Nasal cavity respiratory epithelium epithelial cell of viscerocranial mucosa (primary cell): Measurements from ENCODE around the gene PON2. TPM values are rescaled to one million over a fixed set of nuclear protein-coding genes. Genes with fewer than 3 reads are reported as not detected.

Experiments
- total RNA-seq: library from RNA; depleted of rRNA; stranded (reverse); fragments of >200 nt; gene quantifications from 2 replicates; pipeline ENCODE4 v1.2.3, GENCODE V29; 2014

The PON2 gene
- 35.9 and 98.2 TPM in 2 replicates for total RNA-seq

DNA sequence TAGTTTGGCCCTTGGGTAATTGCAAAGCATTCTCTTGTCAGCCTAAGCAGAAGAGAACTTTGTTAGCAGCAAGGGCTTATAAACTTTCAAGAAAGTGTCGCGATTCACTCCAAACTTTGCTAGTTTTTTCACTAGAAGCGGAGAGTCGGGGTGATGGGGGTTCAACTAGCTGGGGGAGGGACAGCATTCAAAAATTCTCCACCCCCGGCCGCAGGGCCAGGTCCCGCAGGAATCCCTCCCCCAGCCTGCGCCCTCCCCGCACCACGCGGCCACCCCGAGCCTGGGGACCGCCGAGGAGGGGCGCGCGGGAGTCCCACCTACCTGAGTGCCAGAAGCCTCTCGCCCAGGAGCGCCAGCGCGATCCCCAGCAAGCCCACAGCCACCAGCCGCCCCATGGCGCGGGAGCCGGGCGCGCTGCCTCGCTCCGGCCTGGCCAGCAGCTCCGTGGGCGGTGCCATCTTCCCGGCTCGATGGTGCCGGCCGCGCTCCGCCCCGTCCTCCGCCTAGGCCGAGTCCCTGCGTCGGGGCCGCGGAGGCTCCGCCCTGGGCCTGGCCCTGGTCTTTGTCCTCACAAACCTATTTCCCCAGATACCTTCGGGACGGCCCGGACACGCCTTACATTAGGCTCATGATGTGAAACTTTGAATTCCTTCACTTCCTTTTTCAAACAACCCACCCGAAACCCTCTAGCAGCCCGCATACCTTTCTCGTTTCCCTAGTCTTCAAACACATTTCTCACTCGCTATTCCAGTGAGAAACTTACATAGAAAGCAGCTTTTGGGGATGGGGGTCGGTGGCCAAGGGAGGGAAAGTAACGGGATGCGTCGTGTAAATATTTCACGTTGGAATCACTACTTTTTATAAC, at the start of gene PON2:
PON2 (minus strand) TSS at position 472 of the 865 bp plus-strand sequence; CDS start at position 395, 77 bp downstream.

DNA sequence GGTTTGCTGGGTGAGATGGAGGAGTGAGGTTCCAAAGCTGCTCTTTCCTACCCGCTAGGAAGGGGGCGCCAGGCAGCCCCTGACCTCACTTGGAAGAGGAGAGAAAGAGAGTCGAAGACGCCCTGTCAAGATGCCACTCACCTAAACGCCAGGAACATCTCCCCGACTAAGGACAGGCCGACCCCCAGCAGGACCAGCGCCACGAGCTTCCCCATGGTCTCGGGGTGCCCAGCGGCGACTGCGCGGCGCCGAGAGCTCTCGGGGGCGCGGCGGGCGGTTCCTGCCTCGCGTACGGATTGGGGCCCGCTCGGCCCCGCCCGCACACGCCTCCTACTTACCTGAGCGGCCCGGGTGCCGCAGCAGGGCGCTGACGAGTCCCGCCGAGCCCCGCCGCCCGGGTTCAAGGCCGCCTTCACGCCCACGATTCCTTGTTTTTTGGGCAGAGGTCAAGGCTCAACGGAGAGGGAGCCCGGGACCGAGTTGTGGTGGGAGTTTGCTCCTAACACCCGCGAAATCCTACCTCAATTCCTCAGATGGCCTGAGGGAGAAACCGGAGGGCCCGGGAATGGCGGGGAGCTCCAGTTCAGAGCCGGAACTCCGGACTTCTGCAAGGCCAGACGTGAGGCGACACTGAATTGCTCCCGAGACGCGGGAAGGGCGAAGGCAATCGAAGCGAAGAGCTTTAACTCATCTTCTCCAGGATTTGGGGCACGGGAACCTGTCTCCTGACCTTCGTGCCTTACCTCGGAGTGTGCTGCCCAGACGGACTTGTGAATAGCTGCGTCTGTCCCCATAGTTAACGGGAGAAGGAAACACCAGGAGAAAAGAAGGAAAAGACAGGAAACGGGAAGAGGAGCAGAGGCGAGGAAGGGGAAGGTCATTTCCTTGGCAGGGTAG, 38.4 kb downstream of the PON2 start, which contains the start of gene PON3:
PON3 (minus strand) TSS at position 240 of the 897 bp plus-strand sequence; CDS start at position 215, 25 bp downstream.

Other genes with a start within 250 kb of the PON2 start
- gene PON1, start 110.5 kb downstream of the PON2 start, total RNA-seq = not detected in 2 replicates
- gene PON3, start 38.7 kb downstream of the PON2 start, total RNA-seq = 0.50 and 1.4 TPM in 2 replicates
- under 0.01 TPM in 1 of 2 replicates, not detected in the other for gene ASB4, start 50.9 kb upstream of the PON2 start, total RNA-seq
- gene PDK4, start 161.5 kb upstream of the PON2 start, total RNA-seq = under 0.01 and 3.2 TPM in 2 replicates